Lower leg skin (tissue), 4 donors: ENCODE results near the gene TRAPPC1. TPM values are rescaled to one million over a fixed set of nuclear protein-coding genes. Genes with fewer than 3 reads are reported as not detected.
A peak's percentile ranks its signal among the peaks of the same experiment; 100 is the strongest.

ENCODE experiments used
- DNase-seq, 2 donors: peaks; one replicate each; pipeline ENCODE4 v3.0.0-alpha.2; 2019; ENCODE audit warnings: low spot score in 2 of 2
- H3K4me3 ChIP-seq: fragments of 200-600 bp; sonication (generic); 2 replicates; pipeline ENCODE4 v1.5.1; 2017; ENCODE audit warnings: mild to moderate bottlenecking, low read depth; ENCODE audit not compliant: poor library complexity, severe bottlenecking
- CTCF ChIP-seq, 3 donors: fragments of 450-650 bp; IDR thresholded peaks; one replicate each; pipeline ENCODE4 v1.5.1; 2016; ENCODE audit warnings: antibody characterized with exemption in 3 of 3, mild to moderate bottlenecking in 3 of 3, moderate library complexity in 2 of 3
- POLR2A ChIP-seq, 2 donors: fragments of 450-650 bp; IDR thresholded peaks; one replicate each; pipeline ENCODE4 v1.6.1; 2016 to 2017; ENCODE audit warnings: antibody characterized with exemption in 2 of 2, mild to moderate bottlenecking in 1 of 2, moderate library complexity in 1 of 2
- WGBS, 2 donors: methylation state at CpG; one replicate each; pipeline ENCODE4 v1.1.5; 2018; 5-methylcytosine and 5-hydroxymethylcytosine counted together
- intact Hi-C: fragments of 100-400 bp; cut with DNase I; formaldehyde crosslinking; loops from one replicate; pipeline ENCODE4 v1.15.0; 2023; ENCODE audit warnings: low total_unique reads
- total RNA-seq, 4 donors: library from RNA; depleted of rRNA; stranded (reverse); fragments of >200 nt; gene quantifications; one replicate each; pipeline ENCODE4 v1.1.0, GENCODE V29; 2016

Gene TRAPPC1
- total RNA-seq, 4 donors from 2014 or later: 39.8 to 62.5 (median 52.2) TPM

- intact Hi-C loops: no loop called here
- DNase-seq: no peak
- WGBS, 2 donors: 85% methylated on average over 7 of the region's 7 CpGs
- TF ChIP-seq CTCF (IDR thresholded peaks at IDR 0.05) (no peak), POLR2A (IDR thresholded peaks at IDR 0.05) (no peak)
- H3K4me3 ChIP-seq: no peak overlapping the region
Measured at GRCh38 chr17:7945651-7946050, 13.9 kb upstream of the TRAPPC1 start.

- DNase-seq: peak in 1 of 2 donors; percentile 79
- WGBS, 2 donors: 89 to 90% methylated on average over 9 of the region's 9 CpGs
- intact Hi-C loops: no loop called here
Measured at GRCh38 chr17:7944326-7944725, 12.6 kb upstream of the TRAPPC1 start.

GRCh38 chr17:7943291-7943690, 11.5 kb upstream of the TRAPPC1 start:
- intact Hi-C loops: no loop called here
- WGBS, 2 donors: 83 to 85% methylated on average over 13 of the region's 13 CpGs
- no peak for DNase-seq
- TF ChIP-seq CTCF (IDR thresholded peaks at IDR 0.05) (no peak), POLR2A (IDR thresholded peaks at IDR 0.05) (no peak)
- no peak overlapping the region for H3K4me3 ChIP-seq

More at GRCh38 chr17:7944326-7944725, 12.6 kb upstream of the TRAPPC1 start:
- no peak overlapping the region for H3K4me3 ChIP-seq
- TF ChIP-seq POLR2A (IDR thresholded peaks at IDR 0.05) (no peak), CTCF (IDR thresholded peaks at IDR 0.05) (no peak)

- 92 to 93% methylated on average over 6 of the region's 6 CpGs for WGBS, 2 donors
- TF ChIP-seq POLR2A (IDR thresholded peaks at IDR 0.05): no peak
- no peak for TF ChIP-seq CTCF (IDR thresholded peaks at IDR 0.05)
- DNase-seq: no peak
- no peak overlapping the region for H3K4me3 ChIP-seq
- intact Hi-C loops: no loop called here
Measured at GRCh38 chr17:7940743-7941142, 9.0 kb upstream of the TRAPPC1 start.

GRCh38 chr17:7940034-7940433, 8.3 kb upstream of the TRAPPC1 start:
- intact Hi-C loops: no loop called here
- no peak for DNase-seq
- 91 to 96% methylated on average over 4 of the region's 4 CpGs for WGBS, 2 donors
- no peak overlapping the region for H3K4me3 ChIP-seq
- TF ChIP-seq CTCF (IDR thresholded peaks at IDR 0.05): no peak
- no peak for TF ChIP-seq POLR2A (IDR thresholded peaks at IDR 0.05)

GRCh38 chr17:7935859-7936258, 4.1 kb upstream of the TRAPPC1 start:
- no peak overlapping the region for H3K4me3 ChIP-seq
- TF ChIP-seq POLR2A (IDR thresholded peaks at IDR 0.05): no peak
- TF ChIP-seq CTCF (IDR thresholded peaks at IDR 0.05): no peak
- no peak for DNase-seq
- intact Hi-C loops: no loop called here
